ENCODE measurements around the gene PCOLCE2.

DNA sequence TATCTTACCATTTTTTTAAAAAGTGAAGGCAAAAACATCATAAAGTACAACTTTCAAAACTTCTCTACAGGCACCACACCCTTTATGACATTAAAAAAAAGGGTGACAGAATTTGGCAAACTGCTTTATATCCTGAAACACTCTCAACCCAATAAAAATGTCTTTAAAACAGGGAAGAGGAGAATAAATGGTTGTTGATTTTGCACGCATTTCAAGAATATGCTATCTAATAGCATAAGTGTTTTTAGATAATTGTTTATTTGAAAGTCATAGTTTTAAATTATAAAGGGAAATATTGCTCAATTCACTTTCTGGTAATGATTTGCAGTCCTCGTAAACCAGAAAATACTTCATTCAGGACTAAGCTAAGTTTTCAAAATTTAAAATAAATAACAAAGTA is 1.7 kb upstream of the PCOLCE2 start:
- TF ChIP-seq POLR2AphosphoS5 (IDR thresholded peaks at IDR 0.05; ENCODE audit: low read depth, low read length): no peak
- TF ChIP-seq SIN3A (IDR thresholded peaks at IDR 0.05; ENCODE audit: borderline replicate concordance, insufficient read depth, low read length): no peak

Data from PFSK-1 (cell line).